A549 (cell line): ENCODE data around the gene XYLT1.

Experiments used
- CHD2 ChIP-seq: fragments of 150-350 bp; IDR thresholded peaks from 2 replicates; pipeline ENCODE4 v1.6.1; 2014; ENCODE audit warnings: low read length; ENCODE audit not compliant: partially characterized antibody
- ESRRA ChIP-seq: fragments of 150-350 bp; IDR thresholded peaks from 2 replicates; pipeline ENCODE4 v1.6.1; 2014; ENCODE audit warnings: mild to moderate bottlenecking, low read length, borderline replicate concordance
- POLR2A ChIP-seq: IDR thresholded peaks from 2 replicates; pipeline ENCODE4 v1.6.1; 2012; ENCODE audit warnings: mild to moderate bottlenecking, low read length
- RAD21 ChIP-seq, 2 experiments: fragments of >200 bp in 1 of 2; sonication (Bioruptor Twin) in 1 of 2; formaldehyde crosslinking in 1 of 2; IDR thresholded peaks in 1 of 2; conservative IDR thresholded peaks in 1 of 2; 2 replicates in 1 of 2; 3 replicates in 1 of 2; pipeline ENCODE4 v1.6.1; 2012 to 2018; ENCODE audit warnings: inconsistent platforms in 1 of 2
- TF ChIP-seq, protein P1 (sequence below): fragments of >200 bp; sonication (Bioruptor Twin); formaldehyde crosslinking; IDR thresholded peaks from 3 replicates; pipeline ENCODE4 v1.5.1; 2016
- TF ChIP-seq, protein P2 (sequence below): fragments of 450-650 bp; IDR thresholded peaks from 2 replicates; pipeline ENCODE4 v1.6.1; 2014; ENCODE audit warnings: antibody characterized with exemption

GRCh38 chr16:17082095-17082882, 388.5 kb downstream of the XYLT1 start:
- TF ChIP-seq RAD21 (conservative IDR thresholded peaks at IDR 0.05 in 1 of 2, IDR thresholded peaks at IDR 0.05 in 1 of 2) (no peak), POLR2A (no peak), CHD2 (no peak), ESRRA (no peak)
- TF ChIP-seq, protein P1, sequence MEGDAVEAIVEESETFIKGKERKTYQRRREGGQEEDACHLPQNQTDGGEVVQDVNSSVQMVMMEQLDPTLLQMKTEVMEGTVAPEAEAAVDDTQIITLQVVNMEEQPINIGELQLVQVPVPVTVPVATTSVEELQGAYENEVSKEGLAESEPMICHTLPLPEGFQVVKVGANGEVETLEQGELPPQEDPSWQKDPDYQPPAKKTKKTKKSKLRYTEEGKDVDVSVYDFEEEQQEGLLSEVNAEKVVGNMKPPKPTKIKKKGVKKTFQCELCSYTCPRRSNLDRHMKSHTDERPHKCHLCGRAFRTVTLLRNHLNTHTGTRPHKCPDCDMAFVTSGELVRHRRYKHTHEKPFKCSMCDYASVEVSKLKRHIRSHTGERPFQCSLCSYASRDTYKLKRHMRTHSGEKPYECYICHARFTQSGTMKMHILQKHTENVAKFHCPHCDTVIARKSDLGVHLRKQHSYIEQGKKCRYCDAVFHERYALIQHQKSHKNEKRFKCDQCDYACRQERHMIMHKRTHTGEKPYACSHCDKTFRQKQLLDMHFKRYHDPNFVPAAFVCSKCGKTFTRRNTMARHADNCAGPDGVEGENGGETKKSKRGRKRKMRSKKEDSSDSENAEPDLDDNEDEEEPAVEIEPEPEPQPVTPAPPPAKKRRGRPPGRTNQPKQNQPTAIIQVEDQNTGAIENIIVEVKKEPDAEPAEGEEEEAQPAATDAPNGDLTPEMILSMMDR, result no peak
- TF ChIP-seq, protein P2, sequence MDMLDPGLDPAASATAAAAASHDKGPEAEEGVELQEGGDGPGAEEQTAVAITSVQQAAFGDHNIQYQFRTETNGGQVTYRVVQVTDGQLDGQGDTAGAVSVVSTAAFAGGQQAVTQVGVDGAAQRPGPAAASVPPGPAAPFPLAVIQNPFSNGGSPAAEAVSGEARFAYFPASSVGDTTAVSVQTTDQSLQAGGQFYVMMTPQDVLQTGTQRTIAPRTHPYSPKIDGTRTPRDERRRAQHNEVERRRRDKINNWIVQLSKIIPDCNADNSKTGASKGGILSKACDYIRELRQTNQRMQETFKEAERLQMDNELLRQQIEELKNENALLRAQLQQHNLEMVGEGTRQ, result no peak
